Hepatocyte (in vitro differentiated cells): ENCODE measurements around the gene PABPC4L. TPM values are rescaled to one million over a fixed set of nuclear protein-coding genes. Genes with fewer than 3 reads are reported as not detected.

ENCODE experiments used
- DNase-seq: peaks from one replicate; pipeline ENCODE4 v3.0.0-alpha.2; 2016; ENCODE audit warnings: low spot score
- H2AFZ ChIP-seq: fragments of 200-600 bp; sonication (generic); 2 replicates; pipeline ENCODE4 v1.6.0; 2016; ENCODE audit warnings: antibody characterized with exemption, mild to moderate bottlenecking
- H3K27ac ChIP-seq: fragments of 200-600 bp; sonication (generic); 2 replicates; pipeline ENCODE4 v1.5.1; 2016; ENCODE audit warnings: mild to moderate bottlenecking
- H3K27me3 ChIP-seq: fragments of 200-600 bp; sonication (generic); 2 replicates; pipeline ENCODE4 v1.6.1; 2016
- H3K36me3 ChIP-seq: fragments of 200-600 bp; sonication (generic); replicated peaks from 2 replicates; pipeline ENCODE4 v1.5.1; 2016; ENCODE audit warnings: low read depth; ENCODE audit not compliant: insufficient read depth
- H3K4me1 ChIP-seq: fragments of 200-600 bp; sonication (generic); 2 replicates; pipeline ENCODE4 v1.5.1; 2016; ENCODE audit warnings: mild to moderate bottlenecking, moderate library complexity; ENCODE audit not compliant: insufficient read depth
- H3K4me2 ChIP-seq: fragments of 200-600 bp; sonication (generic); 2 replicates; pipeline ENCODE4 v1.6.0; 2016
- H3K4me3 ChIP-seq: fragments of 200-600 bp; sonication (generic); 2 replicates; pipeline ENCODE4 v1.5.1; 2016; ENCODE audit warnings: mild to moderate bottlenecking
- H3K79me2 ChIP-seq: fragments of 200-600 bp; sonication (generic); 2 replicates; pipeline ENCODE4 v1.6.0; 2017; ENCODE audit warnings: mild to moderate bottlenecking
- H3K9me2 ChIP-seq: fragments of 200-600 bp; sonication (generic); replicated peaks from 2 replicates; pipeline ENCODE4 v1.6.0; 2017; ENCODE audit warnings: mild to moderate bottlenecking; ENCODE audit not compliant: insufficient read depth
- H3K9me3 ChIP-seq: fragments of 200-600 bp; sonication (generic); 2 replicates; pipeline ENCODE4 v1.5.1; 2016; ENCODE audit warnings: low read depth, mild to moderate bottlenecking
- H4K20me1 ChIP-seq: fragments of 200-600 bp; sonication (generic); 2 replicates; pipeline ENCODE4 v1.6.0; 2016; ENCODE audit warnings: mild to moderate bottlenecking; ENCODE audit not compliant: insufficient read depth, poor library complexity, severe bottlenecking
- CTCF ChIP-seq: fragments of 200-600 bp; sonication (generic); IDR thresholded peaks from 2 replicates; pipeline ENCODE4 v1.5.1; 2016; ENCODE audit warnings: antibody characterized with exemption, mild to moderate bottlenecking; ENCODE audit not compliant: poor library complexity
- EZH2 ChIP-seq: fragments of 200-600 bp; sonication (generic); IDR thresholded peaks from 2 replicates; pipeline ENCODE4 v1.6.1; 2016; ENCODE audit warnings: antibody characterized with exemption, mild to moderate bottlenecking, borderline replicate concordance
- EZH2phosphoT487 ChIP-seq: fragments of 200-600 bp; sonication (generic); IDR thresholded peaks from one replicate; pipeline ENCODE4 v1.6.1; 2018; ENCODE audit warnings: antibody characterized with exemption, mild to moderate bottlenecking, low read depth, moderate library complexity; ENCODE audit not compliant: unreplicated experiment, severe bottlenecking
- WGBS: methylation state at CpG from one replicate; pipeline ENCODE4 v1.1.6; 2016; ENCODE audit warnings: low lambda C conversion rate; ENCODE audit errors: missing lambda C conversion rate; 5-methylcytosine and 5-hydroxymethylcytosine counted together
- polyA plus RNA-seq: library from polyadenylated mRNA; unstranded; fragments of >200 nt; fragmentation: Nextera tagmentation; extraction: Ambion mirVana; gene quantifications from 2 replicates; pipeline ENCODE4 v1.2.1, GENCODE V29; 2016
- total RNA-seq: library from RNA; depleted of rRNA; stranded (reverse); fragments of >200 nt; gene quantifications from 2 replicates; pipeline ENCODE4 v1.2.3, GENCODE V29; 2014

The PABPC4L gene
- 5.9 and 6.1 TPM in 2 replicates for total RNA-seq
- 1.1 and 1.3 TPM in 2 replicates for polyA plus RNA-seq

DNA sequence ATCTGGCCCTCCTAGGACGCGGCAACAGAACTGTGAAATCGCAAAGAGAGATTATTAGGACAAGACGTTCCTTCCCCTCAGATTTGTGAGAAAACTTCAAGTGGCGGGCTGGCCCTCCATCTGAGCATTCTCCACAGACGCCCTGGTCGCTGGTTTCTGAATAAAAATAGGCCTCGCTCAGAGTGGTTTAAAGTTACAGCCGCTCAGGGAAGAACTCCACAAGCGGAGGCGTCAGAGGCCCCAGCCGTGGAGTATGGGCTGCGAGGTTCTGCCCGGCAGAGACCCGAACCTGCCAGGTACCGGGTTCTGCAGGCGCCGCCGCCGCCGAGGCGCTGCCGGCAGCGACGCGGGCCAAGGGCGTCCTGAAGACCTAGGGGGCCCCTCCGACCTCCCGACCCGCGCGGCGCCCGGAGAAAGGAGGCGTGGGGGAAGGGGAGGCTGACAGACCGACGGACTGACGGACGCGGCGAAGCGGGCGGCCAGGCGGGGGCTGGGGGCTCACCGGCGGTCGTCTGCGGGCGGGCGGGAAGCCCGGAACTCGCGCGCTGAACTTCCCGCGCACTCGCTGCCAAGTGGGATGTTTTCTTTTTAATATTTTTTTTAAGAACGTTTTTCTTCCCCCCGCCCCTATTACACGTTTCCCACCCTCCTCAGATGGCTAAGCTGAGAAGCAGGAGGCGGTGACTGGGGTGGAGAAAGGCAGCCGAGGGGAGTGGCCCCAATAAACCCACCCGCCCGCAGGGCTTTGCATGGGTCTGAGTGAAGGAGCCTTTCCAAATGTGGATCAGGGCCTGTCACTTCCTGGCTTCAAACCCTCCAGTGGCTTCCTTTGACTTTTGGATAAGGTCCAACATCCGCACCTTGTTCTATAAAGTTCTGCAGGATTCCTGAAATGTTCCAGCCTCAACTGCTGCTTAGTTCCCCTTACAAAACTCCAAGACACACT, at the start of gene PABPC4L:
PABPC4L (minus strand) TSS at position 574 of the 946 bp plus-strand sequence. CDS start 770 bp downstream, outside the sequence.
- DNase-seq: peak; percentile 57
- Histone ChIP-seq H3K9me2 (no peaks in the 10 kb centered on the region), H2AFZ (peak within 1 kb of the TSS; percentile 47), H3K27me3 (no peaks in the 10 kb centered on the region), H4K20me1 (no peaks in the 10 kb centered on the region), H3K4me3 (peak within 1 kb of the TSS; percentile 36), H3K79me2 (peaks cover 21% of the 10 kb centered on the region), H3K27ac (peak within 1 kb of the TSS; percentile 75), H3K9me3 (no peaks in the 10 kb centered on the region), H3K4me2 (peak within 1 kb of the TSS; percentile 71), H3K4me1 (no peaks in the 10 kb centered on the region), H3K36me3 (no peaks in the 10 kb centered on the region)
- TF ChIP-seq CTCF (no peak), EZH2phosphoT487 (no peak), EZH2 (no peak)
- WGBS: 53% methylated on average over 44 of the region's 65 CpGs

GRCh38 chr4:134251322-134251721, 49.7 kb upstream of the PABPC4L start:
- H3K4me2 ChIP-seq: no peak overlapping the region
- no peaks in the 10 kb centered on the region for H3K79me2 ChIP-seq
- no peak overlapping the region for H2AFZ ChIP-seq
- H3K27ac ChIP-seq: no peak overlapping the region
- no peaks in the 10 kb centered on the region for H3K9me2 ChIP-seq
- no peaks in the 10 kb centered on the region for H3K27me3 ChIP-seq
- TF ChIP-seq EZH2 (no peak), EZH2phosphoT487 (no peak), CTCF (no peak)
- no peaks in the 10 kb centered on the region for H3K9me3 ChIP-seq
- no peak for DNase-seq
- H4K20me1 ChIP-seq: no peaks in the 10 kb centered on the region
- WGBS: 94% methylated on average over 1 of the region's 1 CpG
- H3K4me1 ChIP-seq: no peaks in the 10 kb centered on the region
- H3K4me3 ChIP-seq: no peak overlapping the region
- no peaks in the 10 kb centered on the region for H3K36me3 ChIP-seq

- Histone ChIP-seq H3K36me3 (no peaks in the 10 kb centered on the region), H4K20me1 (no peaks in the 10 kb centered on the region), H3K9me3 (peaks cover 3% of the 10 kb centered on the region), H3K27me3 (no peaks in the 10 kb centered on the region), H3K9me2 (no peaks in the 10 kb centered on the region), H3K79me2 (no peaks in the 10 kb centered on the region), H3K4me2 (no peak overlapping the region), H3K4me3 (no peak overlapping the region), H2AFZ (no peak overlapping the region), H3K27ac (no peak overlapping the region), H3K4me1 (no peaks in the 10 kb centered on the region)
- WGBS: 98% methylated on average over 22 of the region's 22 CpGs
- TF ChIP-seq CTCF (no peak), EZH2phosphoT487 (no peak), EZH2 (no peak)
- no peak for DNase-seq
Measured at GRCh38 chr4:134243742-134244713, 42.4 kb upstream of the PABPC4L start.
